NK-92 treated with Interleukin-12 subunit alpha and Interleukin-12 subunit beta, amount 100 ng/mL, for 24 hours (cell line): Measurements from ENCODE around the gene GATAD2A.
A peak's percentile ranks its signal among the peaks of the same experiment; 100 is the strongest.

Source experiments
- DNase-seq: peaks from one replicate; lab custom pipeline; 2025; lab: John Stamatoyannopoulos, UW

Gene GATAD2A

GRCh38 chr19:19545707-19546106, 140.2 kb downstream of the GATAD2A start:
- no peak for DNase-seq

- no peak for DNase-seq
Observed at GRCh38 chr19:19546751-19547162, 141.3 kb downstream of the GATAD2A start.

- no peak for DNase-seq
Observed at GRCh38 chr19:19547674-19548336, 142.3 kb downstream of the GATAD2A start.

GRCh38 chr19:19548915-19549759, 143.7 kb downstream of the GATAD2A start:
- DNase-seq: no peak

- no peak for DNase-seq
Observed at GRCh38 chr19:19549804-19550464, 144.5 kb downstream of the GATAD2A start.

GRCh38 chr19:19550485-19550929, 145.0 kb downstream of the GATAD2A start:
- no peak for DNase-seq

- no peak for DNase-seq
Observed at GRCh38 chr19:19550972-19551852, 145.7 kb downstream of the GATAD2A start.

- DNase-seq: no peak
Observed at GRCh38 chr19:19551853-19552192, 146.3 kb downstream of the GATAD2A start.

GRCh38 chr19:19552798-19553197, 147.3 kb downstream of the GATAD2A start:
- DNase-seq: no peak

GRCh38 chr19:19553670-19554069, 148.2 kb downstream of the GATAD2A start:
- no peak for DNase-seq

- peak; percentile 23 for DNase-seq
Observed at GRCh38 chr19:19554074-19555023, 148.9 kb downstream of the GATAD2A start.

- DNase-seq: no peak
Observed at GRCh38 chr19:19558055-19558454, 152.6 kb downstream of the GATAD2A start.
